Activated CD4-positive, alpha-beta T cell treated with anti-CD3 and anti-CD28 coated beads for 24 hours (primary cell): ENCODE data around the gene SMIM38.

Experiments
- DNase-seq, 2 donors: peaks; one replicate each; pipeline ENCODE4 v3.0.0-alpha.2; 2020; ENCODE audit warnings: low read depth in 2 of 2

The SMIM38 gene

DNA sequence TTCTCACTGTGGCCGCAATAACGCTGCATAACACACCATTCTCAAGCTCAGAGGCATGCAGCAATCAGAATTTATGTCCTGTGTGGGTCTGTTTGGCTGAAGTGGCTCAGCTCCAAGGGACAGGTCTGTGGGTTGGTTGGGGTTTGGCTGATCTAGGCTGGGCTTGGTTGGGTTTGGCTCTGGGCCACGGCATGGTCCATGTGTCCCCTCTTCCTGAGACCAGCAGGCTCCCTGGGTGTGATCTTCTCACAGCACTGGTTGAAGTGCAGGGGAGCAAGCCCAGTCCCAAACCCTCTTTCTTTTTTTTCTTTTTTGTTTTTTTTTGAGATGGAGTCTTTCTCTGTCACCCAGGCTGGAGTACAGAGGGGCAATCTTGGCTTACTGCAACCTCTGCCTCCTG, 25.0 kb downstream of the SMIM38 start:
- no peak for DNase-seq

DNA sequence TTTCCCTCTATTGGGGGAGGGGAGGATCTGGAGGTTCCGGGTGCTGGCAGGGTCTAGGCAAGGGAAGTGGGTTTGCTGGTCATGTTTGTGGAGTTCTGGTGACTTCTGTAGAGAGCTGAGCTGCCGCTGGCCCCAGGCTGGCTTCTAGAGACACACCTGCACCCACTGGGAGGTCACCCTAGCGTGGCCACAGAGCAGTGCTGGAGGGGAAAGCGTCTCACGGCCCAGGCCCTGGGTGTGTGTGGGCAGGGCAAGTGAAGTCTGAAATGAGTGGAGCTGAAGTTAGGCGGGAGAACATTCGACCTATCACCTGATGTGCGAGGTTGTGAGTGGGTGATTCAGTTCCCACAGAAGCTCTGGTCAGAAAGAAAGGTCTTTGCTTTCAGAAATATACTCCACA, 27.9 kb downstream of the SMIM38 start:
- no peak for DNase-seq

DNA sequence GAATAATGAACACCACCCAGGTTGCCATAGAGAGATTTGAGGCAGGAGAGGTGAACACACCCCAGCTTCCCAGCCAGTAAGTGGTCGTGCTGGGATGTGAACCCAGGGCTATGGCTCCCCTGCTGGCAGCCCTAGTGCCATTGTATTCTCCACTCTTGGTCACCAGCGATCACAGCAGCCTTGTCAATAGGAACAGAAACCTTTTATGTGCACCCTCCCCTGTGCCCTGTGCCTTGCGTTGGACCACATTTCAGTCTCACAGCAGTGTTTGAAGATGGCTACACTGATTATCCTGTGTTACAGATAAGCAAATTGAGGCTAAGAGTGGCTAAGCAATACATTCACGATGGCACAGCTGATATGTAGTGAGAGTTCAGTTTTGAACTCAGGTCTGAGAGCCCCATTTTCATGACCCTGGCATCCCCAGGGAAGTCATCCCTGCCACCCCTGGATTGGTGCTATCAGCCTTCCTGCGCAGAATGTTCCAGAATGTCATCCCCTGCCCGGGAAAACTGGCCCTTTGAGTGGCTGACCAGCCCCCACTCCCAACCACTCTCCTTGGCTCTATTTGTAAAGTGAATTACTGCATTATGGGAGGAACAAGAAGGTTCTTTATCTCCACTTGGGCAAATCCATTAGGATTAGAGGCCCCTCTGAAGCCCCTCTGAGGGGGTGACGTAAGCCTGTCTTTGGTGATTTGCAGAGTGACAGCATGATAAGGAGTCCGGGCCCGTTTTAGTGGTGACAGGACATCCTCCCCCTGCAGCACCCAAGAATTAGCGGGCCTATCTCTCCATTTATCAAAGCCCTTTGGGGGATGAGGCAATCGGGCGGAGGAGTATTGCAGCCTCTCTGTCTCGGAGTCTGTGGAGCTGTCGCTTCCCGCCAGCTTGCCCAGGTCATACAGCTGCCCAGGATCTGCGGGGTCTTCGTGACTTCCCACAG, 30.9 kb downstream of the SMIM38 start:
- DNase-seq: no peak

DNA sequence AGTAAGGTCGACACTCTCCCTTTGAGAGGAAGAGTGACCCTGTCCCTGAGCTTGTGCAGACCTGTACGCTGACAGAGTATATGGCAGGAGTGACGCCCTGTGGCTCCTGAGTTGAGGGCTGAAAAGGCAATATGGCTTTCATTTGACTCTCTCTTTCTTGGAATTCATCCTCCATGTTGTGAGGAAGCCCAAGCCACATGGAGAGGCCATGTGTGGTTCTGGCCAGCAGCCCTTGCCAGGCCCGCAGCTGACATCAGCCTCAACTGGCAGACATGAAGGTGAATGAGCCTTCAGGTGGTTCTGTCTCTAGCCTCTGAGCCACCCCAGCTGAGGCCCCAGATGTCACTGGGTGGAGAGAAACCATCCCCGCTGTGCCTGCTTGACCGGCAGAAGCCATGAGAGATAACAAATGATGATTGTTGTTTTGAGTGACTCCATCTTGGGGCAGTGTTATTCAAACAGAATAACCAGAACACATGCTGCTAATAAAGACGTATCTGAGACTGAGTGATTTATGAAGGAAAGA, 31.9 kb downstream of the SMIM38 start:
- DNase-seq: no peak

DNA sequence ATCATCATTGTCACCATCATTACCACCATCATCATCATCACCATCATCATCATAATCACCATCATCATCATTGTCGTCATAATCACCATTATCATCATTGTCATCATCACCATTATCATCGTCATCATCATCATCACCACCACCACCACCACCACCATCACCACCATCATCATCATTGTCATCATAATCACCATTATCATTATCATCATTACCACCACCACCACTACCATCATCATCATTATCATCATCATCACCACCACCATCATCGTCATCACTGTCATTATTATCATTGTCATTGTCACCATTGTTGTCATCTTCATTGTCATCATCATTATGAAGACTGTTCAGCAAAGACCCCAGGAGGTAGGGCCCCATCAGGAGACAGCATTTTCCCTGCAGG, 33.3 kb downstream of the SMIM38 start:
- no peak for DNase-seq

DNA sequence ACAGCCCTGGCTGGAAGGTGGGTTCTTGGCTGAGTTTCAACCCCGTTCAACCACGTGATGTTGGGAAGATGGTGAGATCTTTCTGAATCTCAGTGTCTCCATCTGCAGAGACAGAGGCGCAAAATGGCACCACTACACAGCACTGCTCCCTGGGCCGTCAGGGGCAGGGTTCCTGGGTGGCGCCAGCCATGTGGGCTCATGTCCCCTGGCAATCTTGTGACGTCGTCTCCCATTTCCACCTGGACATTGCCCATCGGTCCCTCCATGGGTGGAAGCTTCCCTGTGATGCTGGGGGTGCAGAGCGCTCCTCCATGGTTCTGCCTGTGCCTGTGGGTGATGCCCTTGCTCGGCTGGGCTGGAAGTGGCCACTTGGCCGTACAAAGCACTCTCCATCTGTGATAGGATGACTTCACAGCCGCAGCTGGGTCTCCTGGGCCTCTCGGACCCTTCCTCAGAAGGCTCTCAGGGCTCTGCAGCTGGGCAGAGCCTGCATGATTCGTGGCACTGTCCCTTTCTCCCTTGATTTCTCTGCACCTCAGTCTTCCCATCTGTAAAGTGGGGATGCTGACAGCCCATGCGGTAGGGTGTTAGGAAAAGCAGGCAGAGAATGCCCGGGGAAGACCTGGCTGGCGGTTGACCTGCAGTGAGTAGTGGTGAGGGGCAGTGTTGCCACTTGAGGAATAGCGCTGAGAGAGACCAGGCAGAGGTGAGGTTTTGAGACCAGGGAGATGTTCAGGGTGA, 35.2 kb downstream of the SMIM38 start:
- no peak for DNase-seq

DNA sequence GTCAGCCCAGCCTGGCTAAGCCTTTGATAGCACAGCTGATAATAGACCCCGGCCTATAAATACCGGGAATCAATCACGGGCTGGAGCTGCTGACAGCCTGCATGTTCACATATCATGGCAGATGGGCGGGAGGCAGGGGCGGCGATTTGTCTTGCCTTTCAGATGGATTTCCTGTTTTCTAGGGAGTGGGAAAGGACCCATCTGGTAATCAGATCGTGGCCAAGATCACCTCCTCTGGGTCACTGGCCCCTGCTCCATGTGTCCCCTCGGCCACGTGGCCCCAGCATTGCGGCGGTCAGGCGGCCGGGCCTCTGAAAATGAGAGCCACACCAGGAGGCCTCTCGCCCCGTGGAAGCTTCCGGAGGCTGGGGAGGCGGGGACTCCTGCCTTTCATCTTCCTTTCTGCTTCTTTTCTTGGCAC, 36.6 kb downstream of the SMIM38 start:
- DNase-seq: no peak

DNA sequence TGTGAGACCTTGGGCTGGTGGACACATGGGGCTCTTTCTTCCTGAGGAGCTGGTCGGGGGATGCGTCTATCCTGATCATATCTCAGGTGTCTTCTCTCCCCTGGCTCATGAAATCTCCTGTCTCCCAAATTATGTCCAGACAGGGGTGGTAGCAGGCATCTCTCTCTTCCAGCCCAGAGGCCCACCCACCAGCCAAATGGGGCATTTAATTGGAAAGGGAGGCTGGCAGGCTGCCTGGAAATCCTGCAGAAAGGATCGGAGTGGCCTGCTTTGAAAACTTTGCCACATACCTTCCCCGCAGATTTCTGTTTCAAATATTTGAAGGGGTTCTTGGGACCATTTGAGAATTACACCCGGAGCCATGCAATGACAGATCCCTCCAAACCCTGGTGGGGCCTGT, 37.4 kb downstream of the SMIM38 start:
- DNase-seq: no peak

DNA sequence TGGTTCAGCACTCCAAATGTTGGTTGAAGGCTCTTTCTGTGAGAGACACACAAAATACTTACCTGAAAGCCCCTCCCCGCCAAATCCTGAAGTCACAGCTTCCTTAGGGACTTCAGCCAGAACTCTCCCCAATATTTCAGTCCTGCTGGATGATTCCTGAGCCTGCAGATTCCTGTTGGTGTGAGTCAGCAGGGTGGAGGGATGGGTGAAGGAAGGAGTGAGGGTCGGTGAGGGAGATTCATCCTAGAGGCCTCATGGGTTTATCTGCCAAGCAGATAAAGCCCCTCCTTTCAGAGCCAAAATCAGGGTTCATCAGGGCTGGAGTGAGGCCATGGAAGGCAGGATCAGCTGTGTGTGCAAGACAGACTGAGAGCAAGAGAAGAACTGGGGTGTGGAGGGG, 37.9 kb downstream of the SMIM38 start:
- DNase-seq: no peak

DNA sequence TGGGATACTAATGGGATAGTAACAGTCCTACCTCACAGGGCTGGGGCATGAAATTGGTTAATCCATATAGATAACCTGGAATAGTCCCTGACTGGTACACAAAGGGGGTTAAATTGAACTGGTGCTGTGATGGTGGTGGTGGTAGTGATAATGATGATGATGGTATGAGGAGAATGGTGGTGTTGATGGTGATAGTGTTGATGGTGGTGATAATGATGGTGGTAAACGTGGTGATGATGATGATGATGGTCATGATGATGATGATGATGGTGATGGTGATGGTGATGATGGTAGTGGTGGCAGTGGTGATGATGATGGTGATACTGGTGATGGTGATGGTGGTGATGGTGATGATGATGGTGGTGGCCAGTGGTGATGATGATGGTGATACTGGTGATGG, 38.7 kb downstream of the SMIM38 start:
- DNase-seq: no peak

DNA sequence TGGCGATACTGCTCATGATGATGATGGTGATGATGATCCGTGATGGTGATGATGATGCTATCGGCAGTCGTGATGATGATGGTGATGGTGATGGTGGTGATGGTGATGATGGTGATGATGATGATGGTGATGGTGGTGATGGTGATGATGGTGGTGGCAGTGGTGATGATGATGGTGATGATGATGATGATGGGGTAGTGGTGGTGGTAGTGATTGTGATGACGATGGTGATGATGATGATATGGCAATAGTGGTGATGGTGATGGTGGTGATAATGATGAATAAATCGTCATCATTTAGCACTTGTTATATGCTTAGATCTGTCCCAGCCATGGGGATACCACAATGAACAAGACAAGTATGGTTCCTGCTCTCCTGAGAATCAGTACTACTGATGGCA, 39.2 kb downstream of the SMIM38 start:
- no peak for DNase-seq

DNA sequence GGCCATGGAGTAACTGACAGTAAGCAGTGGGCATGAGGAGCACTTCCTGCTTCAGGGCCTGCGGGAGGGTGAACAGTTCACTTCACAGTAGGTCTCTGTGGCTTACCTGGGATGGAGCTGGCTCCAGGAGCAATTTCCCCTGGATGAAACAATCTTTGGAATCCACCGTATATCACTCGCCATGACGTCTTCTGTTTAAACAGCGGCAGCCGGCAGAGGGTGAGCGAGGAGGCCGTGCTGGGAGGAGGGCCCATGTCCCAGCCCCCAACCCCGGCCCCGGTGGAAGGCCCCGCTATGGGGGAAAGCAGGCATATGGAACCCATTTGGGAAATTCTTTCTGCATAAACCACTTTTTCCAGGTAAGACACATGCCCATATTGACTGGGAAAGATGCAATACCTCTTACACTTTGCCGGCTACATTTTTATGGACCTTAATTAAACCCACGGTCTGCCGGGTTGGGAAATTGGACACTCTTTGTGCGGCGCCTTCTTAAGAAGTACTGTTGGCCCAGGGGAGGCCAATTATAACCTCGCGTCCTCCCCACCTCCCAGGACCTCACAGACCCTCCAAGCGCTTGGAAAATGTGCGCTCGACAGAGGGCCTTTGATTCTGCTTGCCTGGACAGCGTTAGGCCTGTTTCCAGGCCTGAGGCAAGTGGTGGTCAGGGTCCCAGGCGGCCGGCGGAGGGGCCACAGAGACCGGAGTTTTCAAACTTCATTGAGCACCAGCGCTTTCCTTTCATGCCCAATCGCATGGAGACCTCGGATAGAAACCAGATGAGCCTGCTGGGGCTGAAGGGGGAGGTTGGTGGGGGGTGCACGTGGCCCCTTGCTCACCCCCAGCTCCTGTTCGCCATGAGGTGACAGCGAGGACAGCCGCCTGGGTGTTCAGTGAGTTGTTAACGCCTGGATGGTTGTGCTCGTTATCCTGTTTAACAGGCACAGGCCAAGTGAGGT, 40.4 kb downstream of the SMIM38 start:
- DNase-seq: no peak

DNA sequence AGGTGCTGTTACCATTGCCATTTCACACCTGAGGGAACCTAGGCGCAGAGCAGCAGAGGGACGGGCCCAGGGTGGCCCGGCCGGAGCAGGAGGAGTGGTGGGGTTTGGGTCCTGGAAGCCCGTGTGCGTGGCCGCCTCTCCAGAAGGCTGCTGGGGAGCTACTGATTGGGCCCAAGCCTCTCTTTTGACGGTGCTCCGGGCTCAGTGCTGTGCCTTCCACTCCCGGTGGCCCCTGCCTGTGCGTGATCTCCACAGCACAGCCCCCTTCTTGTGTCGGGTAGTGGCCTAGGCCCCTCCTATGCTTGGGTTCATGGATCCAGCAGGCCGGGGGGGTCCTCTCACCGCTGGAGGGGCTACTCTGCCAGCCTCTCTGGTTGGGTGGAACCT, 41.0 kb downstream of the SMIM38 start:
- DNase-seq: no peak

DNA sequence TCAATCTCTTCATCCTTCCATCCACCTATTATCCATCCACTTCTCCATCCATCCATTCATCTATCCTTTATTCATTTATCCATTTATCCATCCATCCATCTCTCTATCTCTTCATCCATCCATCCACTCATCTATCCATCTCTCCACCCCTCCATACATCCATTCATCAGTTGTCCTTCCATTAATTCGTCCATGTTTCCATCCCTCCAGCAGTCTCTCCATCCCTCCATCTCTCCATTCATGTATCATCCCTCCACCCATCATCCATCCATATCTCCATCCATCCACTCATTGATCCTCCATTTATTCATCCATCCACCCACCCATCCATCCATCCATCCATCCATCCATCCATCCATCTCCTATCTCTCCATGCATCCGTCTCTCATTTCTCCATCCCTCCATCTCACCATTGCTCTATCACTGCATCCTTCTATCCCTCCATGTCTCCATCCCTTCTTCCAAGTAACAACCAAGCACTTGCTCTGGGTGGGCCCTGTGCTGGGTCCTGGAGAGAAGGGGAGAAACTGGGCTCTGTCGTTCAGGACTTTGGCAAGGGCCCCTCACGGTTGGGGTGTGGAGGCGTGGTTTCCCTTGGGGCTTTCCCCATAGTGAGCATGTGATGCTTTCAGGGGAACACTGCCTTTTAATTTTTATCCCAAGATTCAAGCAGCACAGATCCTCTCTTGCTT, 43.3 kb downstream of the SMIM38 start:
- DNase-seq: no peak

DNA sequence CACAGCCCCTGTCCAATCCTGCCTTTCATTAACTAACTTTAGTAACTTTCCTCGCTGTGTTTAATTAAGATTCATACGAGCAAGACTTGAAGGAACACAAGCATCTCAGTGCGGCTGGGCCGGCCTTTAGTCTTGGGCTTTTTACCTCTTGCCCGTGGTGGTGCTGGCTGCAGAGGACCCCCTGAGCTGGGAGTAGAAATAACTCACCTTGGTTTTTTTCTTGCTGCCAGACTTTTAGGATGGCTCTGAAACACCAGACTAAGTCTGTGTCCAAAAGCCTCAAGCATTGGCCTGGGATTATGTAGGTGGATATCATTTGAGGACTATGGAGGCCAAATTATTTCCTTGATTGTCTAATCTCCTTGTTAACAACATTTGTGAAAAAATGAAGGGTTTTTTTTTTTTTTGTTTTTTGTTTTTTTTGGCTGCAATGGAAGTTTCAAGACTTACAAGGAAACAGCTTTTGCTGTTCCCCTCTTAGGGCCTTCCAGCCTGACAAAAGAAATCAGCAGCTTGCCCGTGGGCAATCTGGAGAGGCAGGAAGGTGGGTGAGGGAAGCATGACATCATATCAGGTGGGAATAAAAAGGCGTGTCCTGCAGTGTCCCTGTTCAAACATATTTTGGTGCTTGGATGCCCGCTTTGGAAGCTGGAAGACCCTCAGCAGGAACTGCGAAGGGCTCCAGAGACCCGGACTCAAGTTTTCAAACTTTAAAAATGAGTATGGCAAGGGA, 44.0 kb downstream of the SMIM38 start:
- DNase-seq: no peak

DNA sequence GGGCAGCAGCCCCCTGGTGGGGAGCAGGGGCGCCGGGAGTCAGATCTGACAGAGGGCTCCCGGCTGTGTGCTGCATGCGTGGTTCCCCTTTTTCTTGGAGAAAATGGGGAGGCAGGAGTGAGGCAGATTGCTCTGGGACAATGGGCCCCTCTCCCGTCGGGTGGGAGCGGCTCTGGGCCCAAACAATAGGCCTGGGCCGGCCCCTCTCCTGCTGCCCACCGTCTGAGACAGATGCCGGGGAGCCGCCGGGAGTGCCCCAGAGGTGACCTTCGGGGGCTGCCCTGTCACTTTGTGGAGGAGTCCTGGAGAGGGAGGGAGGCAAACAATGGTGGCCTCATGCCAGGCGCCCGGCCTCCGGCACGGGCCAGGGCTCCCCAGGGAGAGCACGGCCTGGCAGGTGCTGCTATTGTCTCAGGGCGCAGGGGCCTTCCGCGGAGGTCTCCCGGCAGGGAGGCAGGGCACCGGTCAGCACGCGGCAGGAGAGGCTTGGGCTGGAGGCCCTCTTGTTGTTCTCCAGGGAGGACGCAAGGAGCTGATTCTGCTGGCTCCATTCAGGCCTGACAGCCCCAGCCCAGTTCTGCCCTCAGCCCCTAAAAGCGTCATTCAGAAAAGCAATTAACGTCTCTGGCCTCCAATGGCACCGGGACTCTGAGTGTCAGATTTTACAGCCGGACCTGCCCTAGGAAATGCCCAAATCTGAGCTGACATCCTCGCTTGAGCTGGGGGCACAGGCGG, 44.8 kb downstream of the SMIM38 start:
- no peak for DNase-seq

DNA sequence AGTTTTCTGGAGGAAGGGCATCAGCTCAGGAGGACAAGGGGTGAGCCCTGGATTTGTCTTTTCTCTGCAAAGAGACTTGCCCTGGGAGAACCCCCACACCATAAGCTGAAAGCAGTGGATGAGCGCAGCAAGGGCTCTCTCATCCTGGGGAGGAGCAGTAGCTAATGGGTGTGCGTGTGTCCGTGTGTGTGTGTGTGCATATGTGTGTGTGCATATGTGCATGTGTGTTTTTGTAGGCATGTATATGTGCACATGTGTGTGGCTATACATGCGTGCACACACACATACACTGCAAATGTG, 45.3 kb downstream of the SMIM38 start:
- DNase-seq: no peak

DNA sequence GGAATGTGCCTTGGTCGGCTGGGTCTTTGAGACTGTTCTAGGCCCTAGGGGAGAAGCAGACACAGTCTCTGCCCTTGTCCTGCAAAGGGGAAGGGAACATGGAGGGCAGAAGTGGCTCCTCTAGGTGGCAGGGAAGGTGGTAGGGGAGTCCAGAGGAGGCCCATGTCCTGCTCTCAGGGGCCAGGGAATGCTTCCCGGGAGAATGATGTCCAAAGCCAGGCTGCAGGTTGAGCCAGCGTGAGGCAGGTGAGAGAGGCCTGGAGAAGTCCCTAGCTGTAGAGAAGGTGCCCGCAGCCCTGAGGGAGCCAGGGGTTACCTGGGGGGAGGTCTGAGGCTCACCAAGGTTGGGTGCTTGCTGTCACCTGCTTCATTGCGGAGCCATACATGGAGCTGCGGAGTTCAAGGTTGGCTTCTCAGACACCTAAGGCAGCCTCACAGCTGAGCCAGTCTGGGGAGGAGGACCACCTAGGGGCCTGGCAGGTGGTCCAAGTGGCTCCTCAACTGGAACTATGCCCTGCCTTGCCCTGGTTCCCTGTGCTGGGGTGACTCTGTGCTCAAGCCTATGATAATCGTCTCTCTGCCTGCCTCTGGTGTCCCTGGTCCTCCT, 46.1 kb downstream of the SMIM38 start:
- DNase-seq: no peak

DNA sequence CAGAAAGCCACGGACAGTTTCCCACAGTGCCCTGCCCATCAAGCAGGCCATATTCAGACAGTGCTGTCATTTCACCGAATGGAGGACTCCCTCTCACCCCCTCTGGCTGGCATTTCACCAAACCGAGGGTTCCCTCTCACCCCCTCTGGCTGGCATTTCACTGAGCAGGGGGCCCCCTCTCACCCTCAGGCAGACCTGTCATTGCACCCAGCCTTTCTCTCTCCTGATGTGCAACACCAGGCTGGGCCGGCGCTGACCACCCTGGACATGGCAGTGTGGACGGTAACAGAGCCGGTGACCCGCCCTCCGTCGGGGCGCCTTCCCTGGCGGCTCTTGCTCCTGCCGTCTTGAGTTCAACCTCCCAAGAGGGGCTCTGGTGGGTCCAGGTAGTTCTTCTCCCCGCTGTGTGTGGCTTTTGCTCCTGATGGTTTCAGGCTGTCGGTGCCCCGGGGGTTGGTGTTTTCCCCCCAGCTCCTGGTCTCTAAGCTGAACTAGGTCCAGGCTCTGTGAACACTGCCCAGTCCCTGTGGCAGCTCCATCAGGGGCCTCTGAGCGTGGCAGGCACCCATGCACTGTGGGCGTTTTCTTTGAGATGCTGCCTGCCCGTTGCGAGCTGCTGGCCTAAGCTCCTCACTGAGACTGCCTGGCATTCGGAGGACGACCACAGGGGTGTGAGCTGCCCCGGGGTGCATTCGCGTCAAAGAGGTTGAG, 46.9 kb downstream of the SMIM38 start:
- DNase-seq: no peak
